SK-N-MC (cell line): ENCODE data around the gene MMP15.

Experiments used
- EZH2 ChIP-seq: fragments of 200-600 bp; sonication (generic); IDR thresholded peaks from one replicate; pipeline ENCODE4 v1.6.1; 2017; ENCODE audit warnings: antibody characterized with exemption
- FOXP2 ChIP-seq: optimal IDR thresholded peaks from 2 replicates; pipeline ENCODE3; 2011; ENCODE audit warnings: mild to moderate bottlenecking, moderate library complexity; ENCODE audit not compliant: insufficient read depth; ENCODE audit errors: extremely low read length, control extremely low read depth
- POLR2AphosphoS5 ChIP-seq: IDR thresholded peaks from 2 replicates; pipeline ENCODE4 v1.6.1; 2012; ENCODE audit warnings: mild to moderate bottlenecking, low read depth, low read length, borderline replicate concordance

- TF ChIP-seq POLR2AphosphoS5, result no peak
- TF ChIP-seq EZH2, result no peak
- no peak for TF ChIP-seq FOXP2
These were observed 12.7 kb downstream of the MMP15 start for GRCh38 chr16:58038219-58038641.
